MM.1S (cell line): Measurements from ENCODE around the gene NUCKS1.

Source experiments
- DNase-seq: peaks from one replicate; pipeline ENCODE4 v3.0.0-alpha.2; 2015
- H2AFZ ChIP-seq: fragments of 300-600 bp; sonication (generic); 2 replicates; pipeline ENCODE4 v1.6.0; 2016; ENCODE audit warnings: antibody characterized with exemption, low read length
- H3F3A ChIP-seq: fragments of 300-600 bp; sonication (generic); 2 replicates; pipeline ENCODE4 v1.6.1; 2016; ENCODE audit warnings: mild to moderate bottlenecking, antibody characterized with exemption, low read length, moderate library complexity, mixed read lengths; ENCODE audit not compliant: insufficient read depth
- H3K27ac ChIP-seq: fragments of 300-600 bp; sonication (generic); 2 replicates; pipeline ENCODE4 v1.5.1; 2016; ENCODE audit warnings: mild to moderate bottlenecking, low read length
- H3K27me3 ChIP-seq: fragments of 300-600 bp; sonication (generic); replicated peaks from 2 replicates; pipeline ENCODE4 v1.6.0; 2016; ENCODE audit warnings: low read length; ENCODE audit not compliant: insufficient read depth
- H3K36me3 ChIP-seq: fragments of 300-600 bp; sonication (generic); replicated peaks from 2 replicates; pipeline ENCODE4 v1.6.1; 2016; ENCODE audit warnings: mild to moderate bottlenecking, low read length, mixed read lengths; ENCODE audit not compliant: insufficient read depth
- H3K4me1 ChIP-seq: fragments of 300-600 bp; sonication (generic); 2 replicates; pipeline ENCODE4 v1.6.1; 2016; ENCODE audit warnings: low read length, mixed read lengths
- H3K4me2 ChIP-seq: fragments of 300-600 bp; sonication (generic); 2 replicates; pipeline ENCODE4 v1.6.0; 2016; ENCODE audit warnings: low read depth, low read length
- H3K4me3 ChIP-seq: fragments of 300-600 bp; sonication (generic); 2 replicates; pipeline ENCODE4 v1.5.1; 2016; ENCODE audit warnings: low read length, mixed read lengths
- H3K79me2 ChIP-seq: fragments of 300-600 bp; sonication (generic); 2 replicates; pipeline ENCODE4 v1.6.1; 2016; ENCODE audit warnings: mixed run types, low read length, mixed read lengths
- H3K9ac ChIP-seq: fragments of 300-600 bp; sonication (generic); 2 replicates; pipeline ENCODE4 v1.6.1; 2016; ENCODE audit warnings: low read length, mixed read lengths
- H3K9me2 ChIP-seq: fragments of 300-600 bp; sonication (generic); replicated peaks from 2 replicates; pipeline ENCODE4 v1.6.1; 2016; ENCODE audit warnings: mild to moderate bottlenecking, low read length, mixed read lengths; ENCODE audit not compliant: insufficient read depth
- H3K9me3 ChIP-seq: fragments of 300-600 bp; sonication (generic); replicated peaks from 2 replicates; pipeline ENCODE4 v1.6.1; 2016; ENCODE audit warnings: mild to moderate bottlenecking, low read length, mixed read lengths; ENCODE audit not compliant: insufficient read depth
- H4K20me1 ChIP-seq: fragments of 300-600 bp; sonication (generic); 2 replicates; pipeline ENCODE4 v1.6.1; 2016; ENCODE audit warnings: mild to moderate bottlenecking, low read length, moderate library complexity, mixed read lengths; ENCODE audit not compliant: insufficient read depth
- CTCF ChIP-seq: fragments of 300-600 bp; sonication (generic); IDR thresholded peaks from 2 replicates; pipeline ENCODE4 v1.5.1; 2016; ENCODE audit warnings: antibody characterized with exemption, low read length, mixed read lengths
- EZH2 ChIP-seq: fragments of 300-600 bp; sonication (generic); optimal IDR thresholded peaks from 2 replicates; pipeline ENCODE3; 2017; ENCODE audit warnings: low read depth, mild to moderate bottlenecking, antibody characterized with exemption, low read length, mixed read lengths
- EZH2phosphoT487 ChIP-seq: fragments of 300-600 bp; sonication (generic); IDR thresholded peaks from 2 replicates; pipeline ENCODE4 v1.6.1; 2018; ENCODE audit warnings: antibody characterized with exemption, low read length

Gene NUCKS1

GRCh38 chr1:205706601-205707502, 43.1 kb downstream of the NUCKS1 start:
- Histone ChIP-seq H3K27ac (no peak overlapping the region), H3K79me2 (no peaks in the 10 kb centered on the region), H3K4me3 (no peak overlapping the region), H3F3A (peaks cover 6% of the 10 kb centered on the region; the same call in 1 of the 2 replicates), H3K4me2 (no peak overlapping the region), H4K20me1 (no peaks in the 10 kb centered on the region), H3K27me3 (no peaks in the 10 kb centered on the region), H3K9ac (no peak overlapping the region), H3K4me1 (no peaks in the 10 kb centered on the region), H3K9me3 (no peaks in the 10 kb centered on the region), H3K36me3 (no peaks in the 10 kb centered on the region), H3K9me2 (no peaks in the 10 kb centered on the region), H2AFZ (no peak overlapping the region)
- no peak for DNase-seq
- TF ChIP-seq EZH2 (no peak), EZH2phosphoT487 (no peak), CTCF (no peak)

- Histone ChIP-seq H2AFZ (no peak overlapping the region), H3K4me2 (no peak overlapping the region)
- DNase-seq: no peak
These were observed 45.1 kb downstream of the NUCKS1 start for GRCh38 chr1:205704903-205705302.

GRCh38 chr1:205703072-205703471, 46.9 kb downstream of the NUCKS1 start:
- no peak for DNase-seq
- Histone ChIP-seq H3K9me2 (no peaks in the 10 kb centered on the region), H3F3A (no peaks in the 10 kb centered on the region), H3K4me2 (no peak overlapping the region), H3K79me2 (no peaks in the 10 kb centered on the region), H3K9me3 (no peaks in the 10 kb centered on the region), H3K4me3 (no peak overlapping the region), H3K36me3 (no peaks in the 10 kb centered on the region), H3K27ac (no peak overlapping the region), H3K4me1 (no peaks in the 10 kb centered on the region), H4K20me1 (no peaks in the 10 kb centered on the region), H3K9ac (no peak overlapping the region), H3K27me3 (no peaks in the 10 kb centered on the region), H2AFZ (no peak overlapping the region)
- TF ChIP-seq EZH2phosphoT487 (no peak), EZH2 (no peak), CTCF (no peak)

More at GRCh38 chr1:205704903-205705302, 45.1 kb downstream of the NUCKS1 start:
- no peaks in the 10 kb centered on the region for H3K36me3 ChIP-seq
- no peaks in the 10 kb centered on the region for H3K27me3 ChIP-seq
- TF ChIP-seq EZH2phosphoT487 (no peak), CTCF (no peak), EZH2 (no peak)
- no peak overlapping the region for H3K4me3 ChIP-seq
- no peak overlapping the region for H3K27ac ChIP-seq
- no peak overlapping the region for H3K9ac ChIP-seq
- H3K9me2 ChIP-seq: no peaks in the 10 kb centered on the region
- H3K79me2 ChIP-seq: no peaks in the 10 kb centered on the region
- H3K4me1 ChIP-seq: no peaks in the 10 kb centered on the region
- H3F3A ChIP-seq: no peaks in the 10 kb centered on the region
- H4K20me1 ChIP-seq: no peaks in the 10 kb centered on the region
- H3K9me3 ChIP-seq: no peaks in the 10 kb centered on the region
